B cell (primary cell): ENCODE data around the gene MLANA.

Source experiments
- EZH2 ChIP-seq: IDR thresholded peaks from 2 replicates; pipeline ENCODE4 v1.6.1; 2012; ENCODE audit warnings: borderline replicate concordance, low read depth, mild to moderate bottlenecking, moderate library complexity, low read length; ENCODE audit not compliant: insufficient read depth, poor library complexity, severe bottlenecking
- TF ChIP-seq, protein P1 (sequence below): fragments of 200-600 bp; IDR thresholded peaks from one replicate; pipeline ENCODE4 v1.8.0; 2022; ENCODE audit warnings: antibody characterized with exemption, mild to moderate bottlenecking

DNA sequence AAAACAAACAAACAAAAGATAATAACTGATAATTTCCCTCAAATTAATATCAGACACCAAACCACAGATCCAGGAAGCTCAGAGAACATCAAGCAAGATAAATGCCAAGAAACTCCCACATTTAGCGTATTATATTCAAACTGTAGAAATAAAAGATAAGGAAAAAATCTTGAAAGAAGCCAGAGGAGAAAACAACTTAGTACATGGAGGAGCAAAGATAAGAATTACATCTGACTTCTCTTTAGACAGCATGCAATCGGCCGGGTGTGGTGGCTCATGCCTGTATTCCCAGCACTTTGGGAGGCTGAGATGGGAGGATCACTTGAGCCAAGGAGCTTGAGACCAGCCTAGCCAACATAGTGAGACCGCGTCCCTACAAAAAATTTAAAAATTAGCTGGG is 17.2 kb upstream of the MLANA start:
- TF ChIP-seq, protein P1, sequence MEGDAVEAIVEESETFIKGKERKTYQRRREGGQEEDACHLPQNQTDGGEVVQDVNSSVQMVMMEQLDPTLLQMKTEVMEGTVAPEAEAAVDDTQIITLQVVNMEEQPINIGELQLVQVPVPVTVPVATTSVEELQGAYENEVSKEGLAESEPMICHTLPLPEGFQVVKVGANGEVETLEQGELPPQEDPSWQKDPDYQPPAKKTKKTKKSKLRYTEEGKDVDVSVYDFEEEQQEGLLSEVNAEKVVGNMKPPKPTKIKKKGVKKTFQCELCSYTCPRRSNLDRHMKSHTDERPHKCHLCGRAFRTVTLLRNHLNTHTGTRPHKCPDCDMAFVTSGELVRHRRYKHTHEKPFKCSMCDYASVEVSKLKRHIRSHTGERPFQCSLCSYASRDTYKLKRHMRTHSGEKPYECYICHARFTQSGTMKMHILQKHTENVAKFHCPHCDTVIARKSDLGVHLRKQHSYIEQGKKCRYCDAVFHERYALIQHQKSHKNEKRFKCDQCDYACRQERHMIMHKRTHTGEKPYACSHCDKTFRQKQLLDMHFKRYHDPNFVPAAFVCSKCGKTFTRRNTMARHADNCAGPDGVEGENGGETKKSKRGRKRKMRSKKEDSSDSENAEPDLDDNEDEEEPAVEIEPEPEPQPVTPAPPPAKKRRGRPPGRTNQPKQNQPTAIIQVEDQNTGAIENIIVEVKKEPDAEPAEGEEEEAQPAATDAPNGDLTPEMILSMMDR = no peak
- no peak for TF ChIP-seq EZH2
